HG03460 (cell line): Measurements from ENCODE around the gene MTA2.

Experiments used
- ATAC-seq: cut with Tn5 transposase; IDR thresholded peaks from one replicate; pipeline ENCODE4 v1.9.1; 2021; ENCODE audit not compliant: unreplicated experiment

Gene MTA2

GRCh38 chr11:62547691-62548281 is 53.9 kb downstream of the MTA2 start:
- no peak for ATAC-seq

GRCh38 chr11:62546929-62547625 is 54.6 kb downstream of the MTA2 start:
- ATAC-seq: no peak

- no peak for ATAC-seq
Measured at GRCh38 chr11:62546244-62546928, 55.3 kb downstream of the MTA2 start, which contains the start of gene AHNAK. AHNAK (minus strand) TSS chr11:62546806; CDS start chr11:62536098, 10,708 bp downstream.

- ATAC-seq: no peak
Measured at GRCh38 chr11:62545437-62546243, 56.0 kb downstream of the MTA2 start.

- ATAC-seq: no peak
Measured at GRCh38 chr11:62544581-62545436, 56.9 kb downstream of the MTA2 start.

- no peak for ATAC-seq
Measured at GRCh38 chr11:62543680-62544444, 57.8 kb downstream of the MTA2 start.
